HG03575 (cell line): ENCODE data around the gene RANGRF.

Experiments
- ATAC-seq: cut with Tn5 transposase; IDR thresholded peaks from one replicate; pipeline ENCODE4 v1.9.1; 2021; ENCODE audit not compliant: unreplicated experiment, insufficient number of reproducible peaks, low FRiP score; ENCODE audit errors: extremely low read depth

RANGRF gene

GRCh38 chr17:8338753-8339140 lies 50.3 kb downstream of the RANGRF start:
- no peak for ATAC-seq

GRCh38 chr17:8339540-8339939 lies 51.1 kb downstream of the RANGRF start, which contains the start of gene ODF4:
Gene ODF4 (plus strand): TSS chr17:8339840. CDS start chr17:8340052, 212 bp downstream.
- ATAC-seq: no peak
